Epithelial cell of esophagus (primary cell): ENCODE data around the gene IGSF23.
"Not testable (repeated sequence)": the region's sequence is repeated elsewhere in the genome, so short reads cannot be mapped to it uniquely, and the experiment has no call there.

Source experiments
- DNase-seq: peaks from one replicate; pipeline ENCODE4 v3.0.0; 2010; ENCODE audit warnings: low read depth
- H3K4me3 ChIP-seq: 2 replicates; pipeline ENCODE4 v1.5.1; 2011; ENCODE audit warnings: mild to moderate bottlenecking, low read length, control low read depth
- CTCF ChIP-seq: IDR thresholded peaks from 2 replicates; pipeline ENCODE4 v1.5.1; 2011; ENCODE audit warnings: low read depth, mild to moderate bottlenecking, low read length, control low read depth, inconsistent platforms; ENCODE audit not compliant: insufficient read depth; ENCODE audit errors: missing control alignments

The IGSF23 gene

GRCh38 chr19:44628793-44629192 is 15.4 kb downstream of the IGSF23 start:
- no peak for DNase-seq
- no peak overlapping the region for H3K4me3 ChIP-seq
- TF ChIP-seq CTCF = no peak

GRCh38 chr19:44631611-44632010 is 18.2 kb downstream of the IGSF23 start:
- DNase-seq = not testable (repeated sequence)

GRCh38 chr19:44634058-44634457 is 20.7 kb downstream of the IGSF23 start:
- not testable (repeated sequence) for H3K4me3 ChIP-seq, DNase-seq

More at GRCh38 chr19:44631611-44632010, 18.2 kb downstream of the IGSF23 start:
- H3K4me3 ChIP-seq = not testable (repeated sequence)

- DNase-seq = no peak
- H3K4me3 ChIP-seq = no peak overlapping the region
- no peak for TF ChIP-seq CTCF
These were observed 21.4 kb downstream of the IGSF23 start for GRCh38 chr19:44634785-44635184.

GRCh38 chr19:44635581-44636438 is 22.4 kb downstream of the IGSF23 start:
- TF ChIP-seq CTCF = no peak
- H3K4me3 ChIP-seq = no peak overlapping the region
- DNase-seq = peak; percentile 22

GRCh38 chr19:44636439-44637389 is 23.4 kb downstream of the IGSF23 start:
- no peak for DNase-seq
- H3K4me3 ChIP-seq = no peak overlapping the region
- TF ChIP-seq CTCF = no peak

- DNase-seq = no peak
- no peak overlapping the region for H3K4me3 ChIP-seq
- TF ChIP-seq CTCF = no peak
These were observed 24.0 kb downstream of the IGSF23 start for GRCh38 chr19:44637390-44637764.
